ENCODE measurements around the gene PDZRN3. TPM values are rescaled to one million over a fixed set of nuclear protein-coding genes. Genes with fewer than 3 reads are reported as not detected.

PDZRN3 gene
- total RNA-seq, 1 experiment from 2014 or later = 12.5 TPM

DNA sequence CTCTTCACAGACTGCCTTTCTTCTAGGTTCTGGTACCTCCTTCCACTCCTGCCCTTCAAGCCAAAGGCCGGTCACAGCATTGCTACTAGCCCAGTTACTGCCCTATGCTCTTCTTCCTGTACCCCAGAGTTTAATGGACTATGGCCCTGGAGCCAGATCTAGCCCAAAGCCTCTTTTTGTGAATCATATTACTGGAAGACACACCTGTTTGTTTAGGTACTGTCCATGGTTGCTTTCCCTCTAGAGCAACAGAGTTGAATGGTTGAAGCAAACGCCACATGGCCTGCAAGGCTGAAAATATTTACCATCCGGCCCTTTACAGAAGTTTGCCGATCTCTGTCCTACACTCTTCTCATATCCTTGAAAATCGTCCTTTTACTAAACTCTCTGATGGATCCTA lies 47.0 kb downstream of the PDZRN3 start:
- H3K27ac Mint-ChIP-seq (ENCODE audit: unreplicated experiment) = no peak overlapping the region
- BruUV-seq (replicated peaks) = no TSS peak

GRCh38 chr3:73576999-73577461 lies 47.7 kb downstream of the PDZRN3 start:
- Mint-ChIP-seq H3K4me1 (ENCODE audit: low read depth, unreplicated experiment) (peaks cover 24% of the 10 kb centered on the region), H3K27me3 (ENCODE audit: insufficient read depth, unreplicated experiment) (no peaks in the 10 kb centered on the region), H3K9me3 (ENCODE audit: unreplicated experiment) (no peaks in the 10 kb centered on the region), H3K36me3 (ENCODE audit: insufficient read depth, unreplicated experiment) (peaks cover 10% of the 10 kb centered on the region), H3K27ac (ENCODE audit: unreplicated experiment) (no peak overlapping the region), H3K4me3 (ENCODE audit: unreplicated experiment) (no peak overlapping the region)
- CTCF ChIA-PET = no interaction called here
- Histone ChIP-seq H3K4me3 (ENCODE audit: low read depth, low read length) (no peak overlapping the region), H3K9me3 (no peaks in the 10 kb centered on the region), H3K4me1 (peaks cover 35% of the 10 kb centered on the region), H3K36me3 (ENCODE audit: control insufficient read depth, insufficient read depth, low read length) (no peaks in the 10 kb centered on the region), H3K27me3 (replicated peaks; ENCODE audit: control insufficient read depth, insufficient read depth, low read length) (no peaks in the 10 kb centered on the region)
- no peak for DNase-seq
- BruUV-seq (replicated peaks) = no TSS peak
- intact Hi-C loops (cut with micrococcal nuclease; ENCODE audit: unreplicated experiment) = no loop called here
- TF ChIP-seq, protein P1, sequence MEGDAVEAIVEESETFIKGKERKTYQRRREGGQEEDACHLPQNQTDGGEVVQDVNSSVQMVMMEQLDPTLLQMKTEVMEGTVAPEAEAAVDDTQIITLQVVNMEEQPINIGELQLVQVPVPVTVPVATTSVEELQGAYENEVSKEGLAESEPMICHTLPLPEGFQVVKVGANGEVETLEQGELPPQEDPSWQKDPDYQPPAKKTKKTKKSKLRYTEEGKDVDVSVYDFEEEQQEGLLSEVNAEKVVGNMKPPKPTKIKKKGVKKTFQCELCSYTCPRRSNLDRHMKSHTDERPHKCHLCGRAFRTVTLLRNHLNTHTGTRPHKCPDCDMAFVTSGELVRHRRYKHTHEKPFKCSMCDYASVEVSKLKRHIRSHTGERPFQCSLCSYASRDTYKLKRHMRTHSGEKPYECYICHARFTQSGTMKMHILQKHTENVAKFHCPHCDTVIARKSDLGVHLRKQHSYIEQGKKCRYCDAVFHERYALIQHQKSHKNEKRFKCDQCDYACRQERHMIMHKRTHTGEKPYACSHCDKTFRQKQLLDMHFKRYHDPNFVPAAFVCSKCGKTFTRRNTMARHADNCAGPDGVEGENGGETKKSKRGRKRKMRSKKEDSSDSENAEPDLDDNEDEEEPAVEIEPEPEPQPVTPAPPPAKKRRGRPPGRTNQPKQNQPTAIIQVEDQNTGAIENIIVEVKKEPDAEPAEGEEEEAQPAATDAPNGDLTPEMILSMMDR (IDR thresholded peaks at IDR 0.05; ENCODE audit: insufficient read depth in 1 of 2, low read depth in 1 of 2, low read length in 1 of 2, severe bottlenecking in 1 of 2, unreplicated experiment in 1 of 2) = no peak
- POLR2A ChIA-PET = no interaction called here

More for the DNA sequence above, 47.0 kb downstream of the PDZRN3 start:
- no peaks in the 10 kb centered on the region for H3K9me3 ChIP-seq
- peaks cover 28% of the 10 kb centered on the region for H3K4me1 ChIP-seq
- intact Hi-C loops (cut with micrococcal nuclease; ENCODE audit: unreplicated experiment) = no loop called here
- no peak overlapping the region for H3K4me3 ChIP-seq (ENCODE audit: low read depth, low read length)
- H3K9me3 Mint-ChIP-seq (ENCODE audit: unreplicated experiment) = no peaks in the 10 kb centered on the region
- TF ChIP-seq, protein P1 (IDR thresholded peaks at IDR 0.05; ENCODE audit: insufficient read depth in 1 of 2, low read depth in 1 of 2, low read length in 1 of 2, severe bottlenecking in 1 of 2, unreplicated experiment in 1 of 2) = no peak
- peaks cover 6% of the 10 kb centered on the region for H3K36me3 Mint-ChIP-seq (ENCODE audit: insufficient read depth, unreplicated experiment)
- no peak overlapping the region for H3K4me3 Mint-ChIP-seq (ENCODE audit: unreplicated experiment)
- no peaks in the 10 kb centered on the region for H3K36me3 ChIP-seq (ENCODE audit: control insufficient read depth, insufficient read depth, low read length)
- no peaks in the 10 kb centered on the region for H3K27me3 Mint-ChIP-seq (ENCODE audit: insufficient read depth, unreplicated experiment)
- ChIA-PET CTCF (no interaction called here), POLR2A (no interaction called here)
- DNase-seq = no peak
- no peaks in the 10 kb centered on the region for H3K27me3 ChIP-seq (replicated peaks; ENCODE audit: control insufficient read depth, insufficient read depth, low read length)
- H3K4me1 Mint-ChIP-seq (ENCODE audit: low read depth, unreplicated experiment) = peaks cover 18% of the 10 kb centered on the region

- TF ChIP-seq, protein P1 (IDR thresholded peaks at IDR 0.05; ENCODE audit: insufficient read depth in 1 of 2, low read depth in 1 of 2, low read length in 1 of 2, severe bottlenecking in 1 of 2, unreplicated experiment in 1 of 2) = no peak
- no peak for DNase-seq
- Histone ChIP-seq H3K36me3 (ENCODE audit: control insufficient read depth, insufficient read depth, low read length) (no peaks in the 10 kb centered on the region), H3K4me3 (ENCODE audit: low read depth, low read length) (no peak overlapping the region), H3K27me3 (replicated peaks; ENCODE audit: control insufficient read depth, insufficient read depth, low read length) (no peaks in the 10 kb centered on the region), H3K9me3 (no peaks in the 10 kb centered on the region), H3K4me1 (peaks cover 41% of the 10 kb centered on the region)
- ChIA-PET CTCF (interaction anchor here (0.6 kb wide), 1 partner anchor 581 kb away, joined by 7 read pairs; no protein-coding TSS in a partner anchor), POLR2A (no interaction called here)
- Mint-ChIP-seq H3K4me1 (ENCODE audit: low read depth, unreplicated experiment) (peaks cover 35% of the 10 kb centered on the region), H3K27ac (ENCODE audit: unreplicated experiment) (no peak overlapping the region), H3K36me3 (ENCODE audit: insufficient read depth, unreplicated experiment) (peaks cover 20% of the 10 kb centered on the region), H3K4me3 (ENCODE audit: unreplicated experiment) (no peak overlapping the region), H3K9me3 (ENCODE audit: unreplicated experiment) (no peaks in the 10 kb centered on the region), H3K27me3 (ENCODE audit: insufficient read depth, unreplicated experiment) (no peaks in the 10 kb centered on the region)
- BruUV-seq (replicated peaks) = no TSS peak
- intact Hi-C loops (cut with micrococcal nuclease; ENCODE audit: unreplicated experiment) = no loop called here
Observed at GRCh38 chr3:73575953-73576352, 48.8 kb downstream of the PDZRN3 start.
